K562 (cell line): ENCODE results near the gene TCF12. TPM values are rescaled to one million over a fixed set of nuclear protein-coding genes. Genes with fewer than 3 reads are reported as not detected.

Experiments used
- CHD7 ChIP-seq: fragments of 200-600 bp; sonication (generic); IDR thresholded peaks from one replicate; pipeline ENCODE4 v1.6.1; 2012; ENCODE audit warnings: mild to moderate bottlenecking, low read depth, low read length, inconsistent platforms
- HCFC1 ChIP-seq: IDR thresholded peaks from 2 replicates; pipeline ENCODE4 v1.6.1; 2012; ENCODE audit warnings: low read depth, low read length, improper control_type of control experiment
- HDAC8 ChIP-seq: fragments of 450-650 bp; IDR thresholded peaks from 2 replicates; pipeline ENCODE4 v1.6.1; 2016; ENCODE audit warnings: mild to moderate bottlenecking, missing genetic modification characterization, moderate library complexity, missing compliant biosample characterization
- MXD1 ChIP-seq: fragments of 250-450 bp; sonication (Bioruptor Pico); IDR thresholded peaks from 2 replicates; pipeline ENCODE4 v1.8.0; 2021; ENCODE audit warnings: borderline replicate concordance, mild to moderate bottlenecking, moderate library complexity; ENCODE audit not compliant: poor library complexity, severe bottlenecking
- PHB2 ChIP-seq: fragments of 450-650 bp; IDR thresholded peaks from 2 replicates; pipeline ENCODE4 v1.6.1; 2017; ENCODE audit warnings: low read depth
- POLR2A ChIP-seq: fragments of 450-650 bp; conservative IDR thresholded peaks from 2 replicates; pipeline ENCODE4 v1.6.1; 2016
- POU5F1 ChIP-seq: fragments of 150-350 bp; IDR thresholded peaks from 2 replicates; pipeline ENCODE4 v1.6.1; 2014; ENCODE audit warnings: borderline replicate concordance, low read length, low read depth, mild to moderate bottlenecking; ENCODE audit not compliant: partially characterized antibody
- RBM25 ChIP-seq: fragments of 200-400 bp; formaldehyde crosslinking; IDR thresholded peaks from 2 replicates; pipeline ENCODE4 v1.6.1; 2018; ENCODE audit warnings: low read length, low read depth, moderate library complexity; ENCODE audit not compliant: severe bottlenecking
- ZC3H11A ChIP-seq: IDR thresholded peaks from 2 replicates; pipeline ENCODE4 v1.6.1; 2012; ENCODE audit warnings: low read depth, low read length, improper control_type of control experiment
- ZHX1 ChIP-seq: fragments of 150-350 bp; conservative IDR thresholded peaks from 2 replicates; pipeline ENCODE4 v1.6.1; 2014; ENCODE audit warnings: low read length
- ZNF165 ChIP-seq: fragments of 250-450 bp; sonication (Bioruptor Pico); IDR thresholded peaks from 2 replicates; pipeline ENCODE4 v1.4.0; 2020; ENCODE audit warnings: borderline replicate concordance
- polyA plus RNA-seq, 8 experiments: library from polyadenylated mRNA; depleted of rRNA in 4 of 8; stranded (reverse) in 5 of 8; unstranded in 3 of 8; fragments of >200 nt; fragmentation: Nextera tagmentation in 2 of 8; fragmentation: Illumina TruSeq in 1 of 8; extraction: Ambion mirVana in 2 of 8; extraction: Trizol in 1 of 8; gene quantifications; 2 replicates each; pipeline versions ENCODE4 v1.2.1 to v1.2.3, GENCODE V29; 2011 to 2014; ENCODE audit warnings: inconsistent platforms in 1 of 8, missing spikeins in 1 of 8
- total RNA-seq, 7 experiments: library from RNA; depleted of rRNA in 6 of 7; stranded (reverse); fragments of >200 nt in 6 of 7; fragmentation: Illumina TruSeq in 2 of 7; extraction: Trizol in 2 of 7; gene quantifications; 2 replicates each; pipeline versions ENCODE4 v1.2.1 to v1.2.3, GENCODE V29; 2011 to 2021; ENCODE audit warnings: low replicate concordance in 1 of 7

Gene TCF12
- total and polyA plus RNA-seq, 9 of the 15 experiments (the other 6 are each of a cell fraction or from before 2014, with no cell fraction given) = 10.5 to 132 (median 52.9) TPM

GRCh38 chr15:56886932-56887781 is 31.3 kb upstream of the TCF12 start (continued):
- TF ChIP-seq ZHX1 = no peak
- no peak for TF ChIP-seq POU5F1
- TF ChIP-seq RBM25 = peak; percentile 94
- no peak for TF ChIP-seq ZC3H11A
- TF ChIP-seq CHD7 = no peak
- no peak; the same call in 1 of the 2 replicates for TF ChIP-seq HDAC8
- TF ChIP-seq PHB2 = no peak
- TF ChIP-seq ZNF165 (CRISPR knock-in tag) = no peak
- peak; percentile 13 for TF ChIP-seq HCFC1
- peak; percentile 86 for TF ChIP-seq POLR2A
- no peak for TF ChIP-seq MXD1 (CRISPR knock-in tag)
